ENCODE data around the gene ESRRB.

Gene ESRRB

GRCh38 chr14:76375947-76376404, at the start of gene ESRRB:
Gene ESRRB (plus strand): TSS chr14:76376137. CDS start chr14:76376402, 265 bp downstream.
- no peak for DNase-seq

DNA sequence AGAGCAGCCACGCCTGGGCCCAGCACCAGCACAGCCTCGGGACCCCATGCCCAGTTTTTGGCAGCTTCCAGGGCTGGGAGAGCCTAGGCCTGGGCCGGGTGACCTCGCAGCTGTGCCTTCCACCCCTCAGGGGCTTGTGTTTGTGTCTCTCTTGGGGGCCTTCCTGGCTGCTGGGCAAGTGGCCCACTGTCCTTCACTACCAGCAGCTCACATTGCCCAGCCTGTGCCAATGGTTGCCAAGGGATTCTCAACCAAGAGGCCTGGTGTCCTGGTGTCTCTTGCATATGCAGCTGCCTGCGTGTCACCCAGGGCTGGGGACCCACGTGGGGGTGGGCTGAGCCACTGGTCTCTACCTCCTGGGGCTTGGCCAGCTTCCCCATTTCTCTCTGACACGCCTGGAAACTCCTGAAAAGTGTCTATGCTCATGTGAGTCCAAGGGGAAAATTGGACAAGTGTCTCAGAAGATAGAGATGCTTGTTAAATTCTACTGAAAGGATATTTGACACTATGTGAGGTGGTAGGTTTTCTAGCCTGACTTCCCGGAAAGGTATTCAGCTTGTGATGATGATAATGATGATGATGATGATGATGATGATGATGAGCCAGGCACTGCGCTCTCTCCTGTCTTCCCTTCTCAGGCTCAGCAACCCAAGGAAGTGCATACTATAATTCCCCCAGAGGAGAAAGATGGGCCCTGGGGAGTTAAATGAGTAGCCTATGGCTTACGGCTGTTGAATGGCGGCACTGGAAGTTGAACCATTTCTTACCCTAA, 48.8 kb upstream of the ESRRB start:
- no peak for DNase-seq

GRCh38 chr14:76328457-76329137, 47.3 kb upstream of the ESRRB start:
- DNase-seq: no peak

DNA sequence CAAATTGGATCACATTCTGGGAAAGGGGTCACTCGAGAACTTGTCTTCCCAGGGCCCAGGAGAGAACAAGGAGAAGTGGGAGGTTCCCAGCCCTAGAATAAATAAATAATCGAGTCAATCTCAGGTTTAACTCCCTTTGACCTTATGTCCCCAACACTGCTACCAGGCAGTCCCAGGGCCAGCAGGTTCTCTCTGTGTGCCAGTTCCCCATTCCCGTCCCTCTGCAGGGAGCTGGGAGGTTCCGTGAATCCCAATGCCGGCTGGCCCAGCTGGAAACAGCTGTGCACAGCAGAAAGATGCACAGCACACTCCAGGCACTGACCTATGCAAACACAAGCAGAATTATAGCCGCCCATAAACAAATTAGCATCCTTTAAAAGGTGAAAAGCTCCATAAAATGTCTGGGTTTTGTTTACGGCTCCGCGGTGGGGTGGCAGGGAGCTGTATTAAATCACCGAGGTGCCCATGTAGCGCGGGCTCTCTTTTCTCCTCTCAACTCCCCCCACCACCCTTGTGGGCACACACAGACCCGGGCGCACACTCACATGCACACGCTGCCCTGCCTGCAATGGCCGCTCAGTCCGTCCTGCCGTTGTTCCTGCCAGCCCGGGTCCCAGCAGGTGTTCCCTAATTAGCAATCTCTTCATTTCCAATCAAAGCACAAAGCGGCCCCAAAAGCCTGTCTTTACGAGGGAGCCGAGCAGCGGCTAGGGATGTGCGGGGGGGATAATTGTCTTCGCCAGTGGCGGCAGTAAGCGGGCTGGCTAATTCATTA, 46.6 kb upstream of the ESRRB start:
- DNase-seq: no peak

GRCh38 chr14:76329951-76330350, 46.0 kb upstream of the ESRRB start:
- no peak for DNase-seq

DNA sequence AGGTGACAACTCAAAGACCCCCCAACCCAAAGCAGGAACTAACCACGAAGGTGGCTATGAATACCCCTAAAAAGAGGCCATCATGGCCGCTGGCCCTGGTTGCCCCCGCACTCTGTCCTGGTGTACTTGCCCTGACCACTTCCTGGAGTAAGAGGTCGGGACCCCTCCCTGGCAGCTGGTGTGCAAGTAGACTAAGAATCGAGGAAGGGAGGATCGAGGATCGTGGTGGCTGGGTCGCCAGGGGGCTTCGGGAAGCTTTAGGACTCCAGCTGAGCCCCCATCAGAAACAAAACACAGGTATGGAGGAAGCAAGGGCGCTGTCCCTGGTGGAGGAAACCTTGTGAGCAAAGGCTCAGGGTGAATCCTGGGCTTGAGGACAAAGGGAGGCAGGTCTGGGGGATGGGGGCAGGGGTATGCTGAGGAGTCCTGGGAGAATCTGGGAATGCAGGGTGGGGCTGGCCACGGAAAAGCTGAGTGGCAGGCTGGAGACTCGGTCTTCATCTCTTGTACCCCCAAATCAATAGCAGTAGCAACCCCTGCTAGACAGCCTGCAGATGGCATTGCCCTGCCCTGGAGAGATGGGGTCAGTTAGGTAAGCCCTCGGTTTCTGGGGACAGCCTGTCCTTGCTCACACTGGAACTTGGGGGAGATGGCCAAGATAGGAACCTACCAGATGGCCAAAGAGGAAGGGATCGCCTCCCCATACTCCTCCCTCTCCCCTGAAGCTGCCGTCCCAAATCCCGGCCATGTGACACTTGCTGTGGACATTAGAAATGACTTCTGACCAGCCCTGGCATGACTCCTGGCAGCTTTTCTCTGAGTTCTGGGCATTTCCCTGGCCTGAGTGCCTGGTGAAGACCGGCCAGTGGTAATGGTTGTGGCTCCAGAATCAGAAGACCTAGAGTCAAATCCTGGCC, 45.3 kb upstream of the ESRRB start:
- DNase-seq: no peak

- DNase-seq: no peak
Observed at GRCh38 chr14:76331328-76332011, 44.5 kb upstream of the ESRRB start.

GRCh38 chr14:76333664-76334063, 42.3 kb upstream of the ESRRB start:
- DNase-seq: no peak

DNA sequence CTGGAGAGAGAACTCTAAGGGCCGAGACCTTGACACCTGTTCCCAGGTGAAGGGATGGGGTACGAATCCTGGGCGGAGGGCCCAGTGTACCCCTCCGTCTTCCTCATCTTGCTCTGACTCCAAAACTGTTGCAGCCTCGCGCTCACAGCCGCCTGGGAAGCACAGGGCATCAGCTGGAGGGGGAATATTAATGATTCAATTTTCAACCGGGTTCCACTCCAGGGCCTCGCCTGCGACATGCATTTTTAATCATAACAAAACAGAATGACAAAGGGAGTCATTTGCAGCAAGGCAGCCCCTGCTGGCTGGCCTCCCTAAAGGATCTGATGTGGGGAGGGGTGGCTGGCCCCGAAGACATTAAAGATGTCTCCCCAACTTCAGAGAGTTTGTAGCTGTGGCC, 41.6 kb upstream of the ESRRB start:
- DNase-seq: no peak

- DNase-seq: no peak
Observed at GRCh38 chr14:76336876-76337275, 39.1 kb upstream of the ESRRB start.

- DNase-seq: no peak
Observed at GRCh38 chr14:76337635-76338545, 38.0 kb upstream of the ESRRB start.

- DNase-seq: no peak
Observed at GRCh38 chr14:76339728-76340615, 36.0 kb upstream of the ESRRB start.

DNA sequence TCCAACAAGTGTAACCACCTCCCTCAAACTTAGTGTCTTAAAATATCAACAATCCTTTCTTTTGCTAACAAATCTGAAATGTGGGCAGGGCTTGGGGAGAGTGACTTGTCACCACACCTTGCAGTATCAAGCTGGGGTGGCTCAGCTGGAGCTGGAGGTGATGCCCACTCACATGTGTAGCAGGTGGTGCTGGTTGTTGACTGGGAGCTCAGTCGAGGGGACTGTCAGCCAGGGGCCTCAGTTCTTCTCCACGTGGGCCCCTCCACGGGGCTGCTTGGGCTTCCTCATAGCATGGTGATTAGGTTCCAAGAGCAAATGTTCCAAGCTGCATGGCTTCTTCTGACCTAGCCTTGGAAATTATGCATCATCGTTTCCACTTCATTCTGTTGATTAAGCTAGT, 32.6 kb upstream of the ESRRB start:
- DNase-seq: no peak

DNA sequence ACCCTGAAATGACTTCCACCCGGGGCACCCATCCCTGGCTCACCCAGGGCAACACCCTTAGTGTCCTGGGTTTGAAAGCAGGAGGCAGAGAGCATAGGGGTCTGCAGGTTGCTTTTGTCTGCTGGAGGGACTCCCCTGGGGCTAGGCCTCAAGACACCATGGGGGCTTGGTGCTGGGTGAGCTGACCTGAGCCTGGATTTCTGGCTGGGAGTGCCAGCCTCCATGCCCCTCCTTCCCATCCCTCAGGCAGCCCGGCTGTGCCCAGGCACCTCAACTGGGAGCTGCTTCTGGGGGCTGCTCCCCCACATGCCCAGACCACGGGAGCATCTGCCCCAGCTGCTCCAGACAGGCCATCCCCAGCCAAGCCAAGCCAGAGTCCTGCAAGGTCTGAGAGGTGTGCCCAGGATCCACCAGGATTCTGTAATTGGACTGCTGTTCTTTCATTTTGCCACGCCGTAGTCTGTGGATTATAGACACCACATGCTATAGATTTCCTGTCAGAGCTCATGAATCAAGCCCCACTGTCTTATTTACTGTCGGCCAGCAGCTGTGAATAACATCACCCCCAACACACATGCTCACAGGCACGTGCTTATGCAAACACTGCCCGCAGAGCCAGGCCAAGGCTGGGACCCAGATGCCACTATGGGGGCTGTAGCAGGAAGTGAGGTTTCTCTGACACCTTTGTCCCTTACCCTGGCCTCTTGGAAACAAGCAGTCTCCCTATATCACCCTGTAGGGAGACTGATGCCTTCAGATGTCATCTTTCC, 29.4 kb upstream of the ESRRB start:
- no peak for DNase-seq

- DNase-seq: no peak
Observed at GRCh38 chr14:76348898-76349297, 27.0 kb upstream of the ESRRB start.

DNA sequence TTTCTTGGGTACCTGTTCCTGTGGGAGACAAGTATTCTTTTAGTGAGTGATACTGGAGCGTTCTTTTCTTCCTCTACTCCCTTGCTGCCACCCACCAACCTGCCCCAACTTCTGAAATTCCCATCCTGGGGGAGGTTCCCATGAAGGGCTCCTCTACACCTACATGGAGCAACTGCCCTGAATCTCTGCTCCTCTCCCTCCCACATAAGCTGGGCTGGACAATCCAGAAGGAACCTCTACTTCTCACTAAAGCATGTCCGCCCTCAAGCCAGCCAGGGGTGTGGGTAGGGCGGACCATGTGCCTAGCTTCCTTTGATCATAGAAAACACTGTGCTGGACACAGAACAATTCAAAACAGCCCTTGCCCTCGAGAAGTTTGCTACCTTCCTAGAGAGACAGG, 25.9 kb upstream of the ESRRB start:
- no peak for DNase-seq

DNA sequence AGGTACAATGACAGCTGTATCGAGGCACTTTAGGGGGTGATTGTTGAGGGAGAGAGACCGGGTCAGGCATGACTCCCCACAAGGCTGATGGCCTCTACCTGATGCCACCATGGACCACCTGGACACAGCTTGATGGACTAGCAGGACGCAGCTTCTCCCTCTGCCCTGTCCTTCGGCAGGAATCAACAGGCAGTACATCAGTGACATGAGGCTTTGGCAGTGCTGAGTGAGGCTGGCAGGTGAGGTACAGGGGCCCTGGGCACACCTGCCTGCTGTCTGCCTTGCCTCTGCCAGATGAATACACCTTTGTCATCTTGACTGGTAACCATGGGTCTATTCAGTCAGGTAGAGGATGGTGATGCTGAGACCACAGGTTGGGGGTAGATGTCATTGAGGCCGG, 25.3 kb upstream of the ESRRB start:
- DNase-seq: no peak

DNA sequence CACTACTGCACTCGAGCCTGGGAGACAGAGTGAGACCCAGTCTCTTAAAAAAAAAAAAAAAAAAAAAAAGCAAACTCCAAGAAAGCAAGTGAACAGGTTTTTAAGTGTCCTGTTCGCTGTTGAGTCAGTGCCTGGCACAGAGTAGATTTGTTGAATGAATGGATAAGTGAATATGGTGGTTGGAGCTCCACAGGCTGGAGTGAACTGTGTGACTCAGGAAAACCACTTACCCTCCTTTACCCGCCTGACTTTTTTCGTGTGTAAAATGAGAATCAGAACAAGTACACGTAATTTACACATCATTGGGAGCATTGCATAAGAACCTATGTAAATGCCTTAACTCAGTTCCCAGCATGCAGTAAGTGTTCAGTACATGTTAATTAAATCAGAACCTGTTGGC, 24.0 kb upstream of the ESRRB start:
- DNase-seq: no peak

All from activated T-cell treated with anti-CD3 and anti-CD28 coated beads, Interleukin-2, amount 50 U/mL, for 1 hour (primary cell).